Activated T-cell treated with anti-CD3 and anti-CD28 coated beads, Interleukin-2, amount 50 U/mL, for 48 hours (primary cell): ENCODE data around the gene AVPR2.
A peak's percentile ranks its signal among the peaks of the same experiment; 100 is the strongest.

Experiments
- DNase-seq, 2 experiments: peaks; one replicate each; pipeline ENCODE4 v3.0.0-alpha.2; 2020

Gene AVPR2

DNA sequence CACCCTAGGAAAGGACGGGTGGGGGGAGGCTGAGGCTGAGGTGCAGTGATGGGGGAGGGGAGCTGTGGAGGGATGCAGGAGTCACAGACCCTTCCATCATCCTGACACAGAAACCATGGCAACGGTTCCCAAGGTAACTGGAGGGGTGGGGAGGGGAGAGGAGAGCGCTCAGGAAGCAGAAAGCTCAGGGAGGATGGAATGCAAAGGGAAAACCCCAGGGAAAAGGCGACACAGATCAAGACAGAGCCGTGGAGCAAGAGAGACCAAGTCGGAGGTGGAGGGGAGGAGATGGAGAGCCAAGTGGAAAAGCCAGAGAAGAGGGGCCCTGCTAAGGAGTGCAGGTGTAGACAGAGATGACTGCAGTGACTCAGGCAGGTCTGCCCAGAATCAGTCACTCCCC lies 33.0 kb upstream of the AVPR2 start:
- no peak for DNase-seq

DNA sequence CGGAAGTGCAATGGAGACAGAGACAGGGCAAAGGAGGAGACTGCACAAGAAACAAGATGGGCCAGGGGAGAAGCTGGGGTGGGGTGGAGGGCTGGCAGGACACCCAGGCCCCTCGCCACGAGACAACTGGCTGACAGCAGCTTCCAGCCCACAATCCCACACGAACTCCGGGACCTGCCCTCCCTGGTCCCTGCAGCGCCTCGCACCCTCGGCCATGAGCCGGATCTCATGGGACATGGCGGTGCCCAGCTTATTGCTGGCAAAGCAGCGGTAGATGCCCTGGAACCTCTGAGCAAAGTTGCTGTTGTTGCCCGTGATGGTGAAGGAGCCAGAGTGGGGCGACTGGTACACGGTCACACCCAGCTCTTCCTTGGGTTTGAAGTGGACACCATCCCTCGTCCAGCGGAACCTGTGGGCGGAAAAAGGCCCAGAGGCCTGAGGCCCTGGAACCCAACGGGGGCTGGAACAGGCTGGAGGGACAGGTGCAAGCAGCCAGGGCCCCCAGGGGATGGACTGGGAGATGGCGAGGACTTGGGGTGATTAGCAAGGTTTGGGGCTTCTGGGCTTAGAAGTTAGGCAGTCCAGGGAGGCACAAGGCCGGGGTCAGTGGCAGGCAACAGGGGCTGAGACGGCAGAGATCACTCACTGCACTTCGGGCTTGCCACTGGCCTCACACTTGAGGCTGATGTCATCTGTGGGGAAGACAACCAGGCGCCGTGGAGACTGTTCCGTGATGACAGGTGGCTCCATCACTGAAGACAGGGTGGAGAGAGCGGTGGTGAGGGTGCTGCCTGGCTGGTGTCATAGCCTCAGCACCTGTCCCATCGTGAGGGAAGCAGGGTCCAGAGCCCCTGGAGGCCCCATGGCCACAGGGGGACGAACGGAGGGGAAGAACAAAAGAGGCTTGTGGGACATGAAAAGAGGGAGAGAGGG lies 32.3 kb upstream of the AVPR2 start:
- no peak for DNase-seq

DNA sequence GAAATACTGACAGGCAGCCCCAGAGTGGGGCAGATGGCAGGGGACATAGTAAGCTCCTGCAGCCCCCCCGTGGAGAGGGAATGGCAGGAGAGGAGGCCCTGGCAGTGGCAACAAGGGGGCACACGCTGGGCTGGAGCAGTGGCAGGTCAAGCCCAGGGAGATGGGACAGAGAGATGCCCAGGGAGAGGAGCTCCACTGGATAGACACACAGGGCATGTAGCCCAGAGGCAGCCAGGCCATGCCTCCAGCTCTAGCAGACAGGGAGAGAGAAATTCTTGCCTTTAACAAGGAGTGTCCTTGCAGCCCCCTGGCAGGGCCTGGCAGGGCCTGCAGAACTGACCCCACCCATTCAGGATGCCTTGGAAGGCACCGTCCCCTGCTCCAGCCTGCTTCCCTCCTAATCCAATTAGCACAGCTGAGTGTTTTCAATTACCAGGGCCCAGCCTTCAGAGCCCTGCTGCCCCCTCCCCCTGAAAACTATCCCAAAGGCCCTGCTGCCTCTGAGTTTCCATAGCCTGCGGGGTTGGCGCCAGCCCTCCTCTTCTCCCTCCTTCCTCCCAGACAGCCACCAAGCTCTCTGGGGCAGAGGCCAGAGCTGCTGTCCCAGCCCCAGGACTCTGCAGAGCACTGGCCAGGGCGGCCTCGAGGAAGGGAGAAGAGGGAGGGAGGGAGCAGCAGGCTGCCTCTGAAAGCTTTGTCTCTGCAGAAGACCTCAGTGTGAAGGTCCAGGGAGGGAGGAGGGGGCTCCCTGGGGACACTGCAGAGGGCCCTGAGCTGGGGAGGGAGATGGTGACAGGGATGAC lies 31.0 kb upstream of the AVPR2 start:
- no peak for DNase-seq

DNA sequence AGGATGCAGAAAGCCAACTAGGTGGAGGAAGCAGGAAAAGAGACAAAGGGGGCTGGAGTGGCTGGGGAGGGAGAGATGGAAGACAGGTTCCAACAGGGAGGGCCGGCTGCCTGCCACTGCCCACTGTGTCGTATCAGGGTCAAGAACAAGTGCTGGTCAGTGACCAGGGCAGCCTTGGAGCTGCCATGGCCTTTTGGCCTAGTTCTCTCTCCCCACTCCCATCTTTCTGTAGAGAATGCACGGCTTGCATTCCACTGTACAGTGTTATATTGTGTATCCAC lies 30.4 kb upstream of the AVPR2 start:
- DNase-seq: no peak

DNA sequence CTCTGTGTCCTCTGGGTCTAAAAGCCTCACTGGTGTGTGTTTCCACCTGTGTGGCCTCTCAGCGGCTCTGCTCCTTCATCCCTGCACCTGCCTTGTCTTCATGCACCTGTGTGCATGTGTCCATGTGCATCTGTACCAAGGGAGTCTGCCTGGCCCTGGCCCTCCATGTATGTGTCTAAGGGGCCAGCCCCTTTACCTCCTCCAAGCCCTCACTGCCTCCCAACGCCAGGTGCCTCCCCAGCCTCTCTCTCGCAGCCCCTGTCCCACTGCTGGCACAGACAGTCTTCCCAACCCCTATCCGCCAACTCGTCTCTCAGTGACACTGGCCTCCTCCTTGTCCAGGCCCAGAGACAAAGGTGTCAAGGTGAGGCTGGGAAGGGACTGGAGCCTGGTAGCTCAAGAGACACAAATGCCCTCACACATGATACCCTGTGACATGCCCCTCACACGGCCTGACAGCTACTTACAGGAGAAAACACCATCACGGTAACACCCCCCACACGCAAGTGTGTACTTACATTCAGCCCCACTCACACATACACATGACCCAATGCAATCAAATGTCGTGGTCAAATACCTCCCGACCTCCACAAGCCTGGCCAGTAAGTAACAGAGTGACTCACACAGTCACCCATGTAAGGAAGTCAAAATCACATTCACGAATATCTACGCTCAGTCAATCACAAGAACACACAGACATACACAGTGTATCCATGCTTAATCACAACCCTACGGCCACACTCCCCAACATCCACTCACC lies 29.9 kb upstream of the AVPR2 start:
- no peak for DNase-seq

DNA sequence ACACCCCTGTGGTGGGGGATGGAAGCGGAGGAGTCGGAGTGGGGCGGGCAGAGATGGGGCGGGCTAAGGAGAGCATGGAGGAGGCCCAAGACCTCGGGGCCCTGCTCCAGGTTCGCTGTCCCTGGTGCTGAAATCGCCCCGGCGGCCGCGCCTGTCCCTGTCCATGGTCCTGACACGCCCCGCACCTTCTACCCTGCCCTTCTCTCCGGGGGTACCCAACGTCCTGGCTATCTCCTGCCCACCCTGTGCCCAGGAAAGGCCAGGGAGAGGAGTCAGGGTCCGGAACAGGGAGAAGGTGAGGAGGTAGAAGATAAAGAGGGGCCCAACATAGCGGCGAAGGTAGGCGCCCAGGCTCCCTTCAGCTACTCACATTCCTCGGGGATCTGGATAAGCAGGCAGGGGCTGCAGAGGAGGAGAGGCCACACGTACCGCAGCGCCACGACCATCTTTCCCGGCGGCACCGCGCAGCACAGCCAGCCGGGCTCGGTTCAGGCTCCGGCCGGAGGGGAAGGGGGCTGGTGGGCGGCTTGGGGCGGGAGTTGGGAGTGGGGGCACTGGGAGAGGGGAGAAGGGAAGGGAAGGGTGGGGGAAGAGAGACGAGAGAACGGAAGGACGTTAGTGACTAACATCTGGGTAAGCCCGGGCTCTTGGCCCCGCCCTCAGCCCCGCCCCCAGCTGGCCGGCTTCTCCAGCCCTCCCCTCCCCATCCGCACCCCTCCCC lies 28.9 kb upstream of the AVPR2 start:
- DNase-seq: peak; percentile 74 to 80

DNA sequence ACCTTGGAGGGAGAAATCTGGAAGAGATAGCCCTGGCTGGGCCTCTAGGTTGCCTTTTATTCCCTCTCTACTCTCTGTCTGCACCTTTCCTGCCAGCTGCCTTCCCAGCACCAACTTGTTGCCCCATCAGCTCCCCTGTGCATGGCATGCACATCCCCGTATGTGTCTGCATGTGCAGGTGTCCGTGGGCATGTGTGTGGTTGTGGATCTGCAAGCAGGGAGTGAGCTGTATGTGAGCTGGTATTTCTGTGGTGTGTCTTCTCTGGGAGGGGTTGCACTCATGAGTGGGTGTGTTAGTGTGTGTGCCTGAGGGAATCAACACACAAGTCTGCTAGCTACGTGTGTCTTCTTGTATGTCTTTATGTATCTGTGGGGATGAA lies 28.4 kb upstream of the AVPR2 start:
- DNase-seq: no peak

DNA sequence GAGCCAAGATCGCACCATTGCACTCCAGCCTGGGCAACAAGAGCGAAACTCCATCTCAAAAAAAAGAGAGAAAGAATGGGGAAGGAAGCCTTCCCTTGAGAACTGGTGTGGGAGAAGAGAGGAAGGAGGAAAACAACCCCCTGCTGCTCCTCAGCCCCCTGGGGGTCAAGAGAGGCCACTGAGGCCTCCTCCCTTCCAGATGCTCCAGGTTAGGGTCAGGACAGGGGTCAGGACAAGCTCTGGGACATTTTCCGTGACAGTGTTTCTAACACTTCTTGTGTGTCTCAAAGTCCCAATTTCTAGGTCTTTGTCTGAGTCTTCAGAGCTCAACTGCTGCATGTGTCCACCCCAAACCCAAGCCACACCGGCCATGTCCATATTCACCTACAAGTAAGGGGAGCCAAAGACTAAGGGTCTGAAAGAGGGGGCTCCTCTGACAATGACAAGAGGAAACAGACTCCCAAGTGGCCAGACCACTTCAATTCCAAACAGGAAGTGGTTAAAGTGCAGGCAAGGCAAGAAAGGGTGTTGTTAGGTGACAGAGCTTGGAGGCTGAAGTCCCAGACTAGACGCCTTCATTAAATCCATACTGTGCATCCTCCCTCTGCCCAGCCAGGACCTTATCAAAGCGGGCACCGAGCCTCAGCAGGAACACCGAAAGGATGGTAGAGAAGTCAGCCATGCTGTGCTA lies 26.8 kb upstream of the AVPR2 start:
- DNase-seq: no peak

DNA sequence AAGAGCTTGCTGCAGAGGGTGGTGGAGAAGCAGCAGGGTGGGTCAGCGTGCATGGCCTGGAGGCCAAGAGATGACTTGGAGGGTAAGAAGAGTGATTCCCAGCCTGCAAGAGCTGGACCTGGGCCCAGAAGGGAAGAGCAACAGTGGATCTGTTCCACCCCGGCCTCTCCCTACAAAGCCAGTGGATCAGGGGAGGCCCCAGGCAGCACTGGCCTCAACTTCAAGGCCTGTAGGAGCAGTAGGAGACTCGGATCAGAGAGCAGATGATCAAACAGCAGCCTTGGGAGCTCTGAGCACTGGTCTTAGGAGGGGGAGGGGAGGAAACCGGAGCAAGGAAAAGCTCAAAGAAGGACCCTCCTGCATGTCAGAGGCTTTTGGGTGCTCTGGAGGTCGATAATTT lies 26.1 kb upstream of the AVPR2 start:
- DNase-seq: no peak

DNA sequence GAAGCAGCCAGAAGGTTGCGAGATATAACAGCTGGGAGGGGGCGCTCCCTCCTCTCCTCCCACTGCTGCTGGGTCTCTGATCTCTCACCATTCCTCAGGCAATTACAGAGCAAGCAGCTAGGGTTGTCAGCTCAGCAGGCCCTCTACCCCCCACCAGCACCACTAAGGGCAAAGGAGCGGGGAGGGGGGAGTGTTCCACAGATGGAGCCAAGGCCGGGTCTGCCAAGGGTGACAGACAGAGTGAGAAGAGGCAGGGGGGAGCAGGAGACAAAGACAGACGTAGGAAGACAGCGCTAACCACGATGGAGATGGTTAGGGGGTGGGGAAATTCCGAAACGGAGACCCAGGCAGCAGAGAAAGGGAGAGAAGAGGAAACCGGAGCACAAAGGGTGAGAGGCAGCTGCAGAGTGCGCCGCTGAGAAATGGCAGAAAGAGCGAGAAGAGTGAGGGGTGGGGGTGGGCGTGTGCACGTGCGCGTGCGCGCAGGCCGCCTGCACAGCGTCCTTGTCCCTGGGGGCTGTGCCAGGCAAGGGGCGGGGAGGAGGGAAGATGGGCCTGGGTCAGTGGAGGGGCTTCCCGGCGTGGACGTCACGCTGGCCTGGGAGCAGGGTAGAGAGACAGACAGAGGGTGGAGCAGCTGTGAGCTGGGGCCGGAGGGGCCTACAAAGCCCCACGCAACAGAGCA lies 25.4 kb upstream of the AVPR2 start:
- DNase-seq: no peak

DNA sequence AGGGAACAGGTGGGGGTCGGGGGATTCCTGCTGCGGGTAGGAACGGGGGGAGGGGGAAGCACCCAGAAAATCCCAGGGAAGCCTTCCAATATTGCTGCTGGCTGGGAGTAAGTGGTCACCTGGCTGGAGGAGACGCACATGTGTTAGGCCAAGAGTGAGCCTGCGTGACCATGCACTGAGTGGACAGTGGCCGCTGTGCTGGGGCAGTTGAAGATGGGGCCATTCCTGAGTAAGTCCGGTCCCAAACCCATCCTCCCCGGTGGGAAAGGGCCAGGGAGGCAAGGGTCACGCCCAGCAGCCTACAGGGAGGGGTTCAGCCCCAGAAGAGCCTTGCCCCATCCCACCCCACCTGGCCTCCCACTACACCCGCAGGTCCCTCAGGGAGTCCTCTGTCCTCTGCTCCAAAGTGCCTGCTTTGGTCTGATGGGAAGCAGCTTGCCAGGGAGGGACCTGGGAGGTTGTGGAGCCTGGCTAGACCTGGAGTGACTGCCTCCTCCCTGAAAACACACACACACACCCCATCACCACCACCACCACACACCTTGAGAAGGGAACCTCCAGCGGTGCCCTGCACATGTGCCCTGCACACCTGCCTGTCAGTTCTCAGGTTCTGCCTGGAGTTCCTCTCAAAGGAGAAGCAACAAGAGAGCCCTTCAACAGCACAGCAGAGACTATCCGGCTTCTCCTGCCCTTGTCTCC lies 24.6 kb upstream of the AVPR2 start:
- DNase-seq: no peak

DNA sequence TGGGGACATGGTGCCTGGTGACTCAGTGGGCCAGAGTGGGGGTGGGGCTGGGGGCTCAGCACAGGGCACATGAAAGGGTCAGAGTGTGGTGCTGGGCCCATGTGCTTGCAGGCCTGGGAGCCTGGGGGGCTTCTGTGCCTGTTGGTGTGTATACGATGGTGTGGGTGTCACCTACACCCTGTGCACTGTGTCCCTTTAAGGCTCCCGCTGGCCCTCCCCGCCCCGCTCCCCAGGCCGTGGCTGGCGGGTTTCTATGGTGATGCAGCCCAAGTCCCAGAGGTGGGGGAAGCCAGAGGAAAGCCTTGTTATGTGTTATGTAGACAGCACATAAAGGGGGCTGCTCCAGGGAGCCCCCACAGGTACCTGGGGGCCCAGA lies 24.0 kb upstream of the AVPR2 start:
- no peak for DNase-seq

DNA sequence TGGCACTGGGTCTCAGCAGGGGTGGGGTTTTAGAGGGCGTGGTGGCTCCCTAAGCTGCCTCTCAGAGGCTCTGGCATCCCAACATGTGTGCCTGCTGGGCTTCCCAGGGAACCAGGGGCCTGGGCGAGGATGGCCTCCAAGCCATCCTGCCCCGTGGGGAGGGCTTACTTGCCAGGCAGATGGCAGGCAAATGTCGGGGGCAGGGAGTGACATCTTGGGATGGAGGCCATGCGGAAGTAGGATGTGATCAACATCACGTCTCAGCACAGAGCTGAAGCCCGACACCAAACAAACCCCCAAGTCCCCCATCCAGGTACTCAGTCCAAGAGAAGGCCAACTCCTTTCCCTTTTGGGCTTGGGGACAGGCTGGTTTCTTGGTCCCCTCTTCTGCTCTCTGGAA lies 23.2 kb upstream of the AVPR2 start:
- DNase-seq: no peak

DNA sequence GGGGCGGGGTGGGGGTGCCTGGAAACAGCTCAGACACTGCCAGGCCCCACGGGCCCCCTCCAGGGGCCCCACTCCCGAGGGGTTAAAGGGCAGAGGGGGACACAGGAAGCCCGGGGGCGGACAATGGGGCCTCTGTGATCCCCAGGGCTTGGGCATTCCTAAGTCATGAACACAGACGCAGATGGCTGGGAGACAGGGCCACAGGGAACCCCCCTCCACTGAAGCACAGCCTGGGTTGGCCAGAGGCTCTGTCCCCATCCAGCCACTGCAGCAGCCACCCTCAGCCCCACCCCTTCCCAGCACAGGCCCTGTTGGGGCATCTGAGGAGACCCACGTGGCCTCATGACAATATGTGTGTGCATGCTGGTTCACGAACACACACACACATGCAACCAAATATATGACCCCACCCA lies 22.4 kb upstream of the AVPR2 start:
- DNase-seq: no peak

DNA sequence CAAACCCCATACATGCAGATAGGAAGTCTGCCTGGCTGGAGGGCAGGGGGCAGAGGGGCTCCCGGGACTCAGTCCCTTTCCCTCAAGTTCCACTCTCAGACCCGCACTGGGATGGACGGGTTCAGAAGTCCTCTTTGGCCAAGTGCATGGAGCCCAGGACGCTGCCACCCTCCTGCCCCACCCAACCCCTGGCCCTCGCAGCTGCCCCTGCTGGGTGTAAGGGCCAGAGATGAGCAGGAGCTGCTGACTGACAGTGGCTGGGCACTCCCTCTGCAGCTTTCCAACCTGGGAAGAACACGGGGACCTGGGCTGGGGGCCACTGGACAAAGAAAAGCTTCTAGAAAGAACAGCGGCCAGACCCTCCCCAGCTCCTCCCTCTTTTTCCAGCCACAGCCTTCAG lies 21.9 kb upstream of the AVPR2 start:
- DNase-seq: no peak

DNA sequence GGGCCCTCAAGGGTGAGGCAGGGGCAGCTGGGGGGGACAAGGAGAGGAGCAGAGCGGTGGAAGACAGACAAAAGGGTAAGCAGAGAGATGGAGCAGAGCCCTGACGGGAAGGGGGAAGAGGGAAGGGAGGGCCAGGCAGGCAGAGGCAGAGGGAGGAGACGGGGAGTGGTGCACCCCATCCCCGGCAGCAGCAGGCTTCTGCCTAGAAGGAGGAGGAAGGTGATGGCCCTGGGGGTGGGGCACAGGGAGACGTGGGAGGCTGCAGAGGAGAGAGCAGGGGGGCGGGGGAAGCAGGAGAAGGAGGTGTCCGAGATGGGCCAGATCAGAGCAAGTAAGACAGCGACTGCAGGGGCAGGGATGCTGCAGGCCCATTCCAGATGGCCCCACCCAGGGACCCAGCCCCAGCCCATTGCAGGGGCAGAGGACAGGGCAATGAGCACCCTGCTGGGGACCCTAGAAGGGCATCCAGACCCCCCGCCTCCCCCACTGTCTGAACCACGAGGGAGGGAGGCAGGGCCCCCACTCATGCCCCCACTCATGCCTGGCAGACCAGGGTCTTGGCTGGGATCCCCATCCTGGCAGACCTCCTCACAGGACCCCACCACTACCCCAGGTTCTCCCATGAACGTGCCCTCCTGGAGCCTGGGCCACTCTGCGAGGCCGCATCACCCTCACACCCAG lies 21.2 kb upstream of the AVPR2 start:
- DNase-seq: no peak

DNA sequence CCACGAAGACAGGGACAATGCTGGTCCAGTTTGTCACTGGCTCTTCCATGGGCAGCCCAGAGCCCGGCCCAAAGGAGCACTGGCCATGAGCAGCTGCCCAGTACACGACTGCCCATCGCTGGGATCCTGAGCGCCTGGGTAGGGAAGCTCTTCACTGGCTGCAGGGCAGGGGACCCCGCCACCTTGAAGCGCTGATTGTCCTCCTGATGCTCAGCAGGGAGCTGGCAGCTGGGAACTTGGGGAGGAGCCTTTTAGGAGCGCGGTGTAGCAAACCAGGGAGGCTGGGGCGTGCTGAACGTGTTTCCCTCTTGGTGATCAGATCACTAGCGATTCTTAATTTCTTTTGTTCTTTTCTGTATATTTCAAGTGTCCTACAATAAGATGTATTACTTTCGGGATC lies 20.3 kb upstream of the AVPR2 start:
- DNase-seq: no peak

DNA sequence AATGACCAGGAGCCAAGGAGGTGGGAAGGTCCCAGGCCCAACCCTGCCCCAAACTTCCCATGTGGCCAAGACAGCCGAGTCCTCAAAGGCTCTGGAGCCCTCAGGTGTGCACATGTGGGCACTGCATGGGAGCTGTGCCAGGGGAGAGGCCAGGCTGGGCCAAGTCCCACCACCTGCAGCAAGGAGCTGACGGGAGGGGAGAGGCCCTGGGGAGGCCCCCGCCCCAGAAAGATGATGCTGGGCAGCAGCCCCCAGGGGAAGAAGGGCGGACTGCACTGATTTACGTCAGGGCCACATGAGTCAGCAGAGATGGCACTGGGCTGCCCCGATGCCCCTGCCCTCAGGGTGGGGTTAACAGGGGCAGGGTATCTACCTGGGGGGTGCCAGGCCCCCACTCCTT lies 19.9 kb upstream of the AVPR2 start:
- DNase-seq: no peak

DNA sequence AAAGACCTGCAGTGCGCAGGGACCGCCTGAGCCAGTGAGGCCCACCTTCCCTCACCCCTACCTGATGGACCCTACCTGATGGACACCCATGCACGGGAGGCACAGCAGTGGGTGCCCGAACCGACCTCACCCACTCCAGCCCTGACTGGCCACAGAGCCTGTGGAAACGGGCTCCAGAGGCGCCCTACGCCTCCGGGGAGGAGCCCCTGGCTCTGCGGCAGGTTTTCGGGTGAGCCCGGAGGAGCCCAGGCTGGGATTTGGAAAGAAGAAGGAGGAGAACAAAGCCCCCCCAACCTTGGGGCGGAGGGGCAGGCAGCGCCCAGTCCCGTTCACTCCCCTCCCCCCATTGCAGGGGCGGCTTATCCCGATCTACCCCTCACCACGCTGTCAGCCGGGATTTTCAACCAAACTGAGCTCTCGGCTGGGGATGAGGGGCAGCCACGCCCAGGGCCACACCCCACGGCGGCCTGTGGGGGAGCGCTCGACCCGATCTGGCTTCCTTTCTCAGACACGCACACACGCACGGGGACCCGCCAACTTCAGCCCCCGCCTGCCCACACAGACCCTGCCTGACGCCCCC lies 19.2 kb upstream of the AVPR2 start:
- no peak for DNase-seq
